Germinal center (tissue), 1 donor: Measurements from ENCODE around the gene SIGLEC14.
"Not testable (repeated sequence)": the region's sequence is repeated elsewhere in the genome, so short reads cannot be mapped to it uniquely, and the experiment has no call there.

Experiments used
- DNase-seq: peaks from one replicate; pipeline ENCODE4 v3.0.0; 2012; ENCODE audit warnings: mixed read lengths, low spot score

The SIGLEC14 gene

GRCh38 chr19:51668216-51668615 lies 21.6 kb upstream of the SIGLEC14 start:
- no peak for DNase-seq

GRCh38 chr19:51664997-51665396 lies 18.4 kb upstream of the SIGLEC14 start:
- DNase-seq: no peak

GRCh38 chr19:51664131-51664530 lies 17.5 kb upstream of the SIGLEC14 start:
- no peak for DNase-seq

DNA sequence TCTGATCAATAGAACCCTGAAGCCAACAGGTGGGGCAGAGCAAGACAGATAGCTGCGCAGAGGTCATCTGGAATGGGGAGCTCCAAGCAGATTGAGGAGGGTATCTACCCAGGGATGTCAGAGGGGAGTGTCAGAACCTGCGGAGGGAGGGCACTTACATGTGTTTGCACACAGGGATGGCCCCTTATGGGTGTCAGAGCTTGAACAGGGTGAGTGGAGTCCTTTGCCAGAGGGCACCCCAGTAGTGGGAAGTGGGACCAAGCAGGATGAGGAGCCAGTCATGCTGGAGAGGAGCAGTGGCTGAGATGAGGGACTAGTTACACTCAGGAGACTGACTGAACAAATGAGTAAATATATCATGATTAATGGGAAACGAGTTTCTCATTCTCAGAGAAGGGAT lies 17.0 kb upstream of the SIGLEC14 start:
- DNase-seq: no peak

DNA sequence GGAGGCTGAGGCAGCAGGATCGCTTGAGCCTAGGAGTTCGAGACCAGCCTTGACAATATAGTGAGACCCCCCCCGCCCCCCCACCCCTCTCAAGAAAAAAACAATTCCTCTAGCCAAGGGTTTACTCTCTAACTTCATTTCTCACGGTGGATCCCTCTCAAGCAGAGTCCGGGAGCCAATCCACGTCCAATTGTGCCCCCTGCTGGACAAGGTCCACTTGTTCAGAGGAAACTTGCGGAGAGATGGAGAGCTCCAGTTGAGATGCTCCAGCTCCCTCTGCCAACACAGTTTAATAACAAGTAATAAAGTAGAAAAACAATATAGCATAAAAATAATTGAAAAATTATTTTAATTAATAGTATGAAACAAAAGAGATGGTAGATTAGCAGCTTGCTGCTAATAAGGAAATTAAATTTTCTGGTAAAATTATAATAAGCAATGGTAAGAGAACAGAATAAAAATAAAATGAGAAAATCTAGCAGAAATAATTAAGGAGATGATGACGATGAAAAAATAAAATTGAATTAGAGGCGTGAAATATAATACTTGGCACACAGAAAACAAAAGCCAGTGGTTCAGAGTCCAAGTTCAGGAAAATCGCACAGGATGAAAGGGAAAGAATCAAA lies 14.5 kb upstream of the SIGLEC14 start:
- peak; percentile 59 for DNase-seq

- no peak for DNase-seq
Measured at GRCh38 chr19:51654783-51655182, 8.2 kb upstream of the SIGLEC14 start.

GRCh38 chr19:51653162-51653561 lies 6.5 kb upstream of the SIGLEC14 start:
- DNase-seq: no peak

GRCh38 chr19:51652266-51652665 lies 5.6 kb upstream of the SIGLEC14 start:
- DNase-seq: no peak

DNA sequence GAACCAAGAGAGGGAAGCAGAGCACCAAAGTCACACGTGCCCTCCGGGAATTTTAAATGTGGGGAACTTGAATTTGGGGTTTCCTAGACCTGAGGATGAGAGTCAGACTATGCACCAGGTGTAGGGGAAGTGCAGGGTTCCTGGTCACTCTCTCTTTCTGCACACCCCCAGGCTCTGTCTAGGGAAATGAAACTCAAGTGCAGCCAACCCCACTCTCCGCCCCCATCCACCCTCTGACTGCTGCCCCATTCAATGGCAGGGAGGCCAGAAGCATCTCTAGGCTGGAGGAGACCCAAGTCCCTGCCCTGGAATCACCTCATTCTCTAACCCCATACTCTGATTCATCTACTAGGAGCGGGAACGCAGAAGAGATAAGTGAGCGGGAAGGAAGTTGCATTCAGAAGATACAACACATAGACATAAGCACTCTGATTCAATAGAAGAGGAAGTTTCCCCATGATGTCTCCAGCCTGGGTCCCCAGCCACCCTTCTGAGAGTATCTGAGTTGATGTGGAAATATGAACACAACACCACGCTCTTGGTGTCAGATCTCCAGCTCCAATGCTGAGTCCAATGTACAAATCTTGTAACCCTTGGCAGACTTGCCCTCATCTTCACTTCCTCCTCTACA lies 4.7 kb upstream of the SIGLEC14 start:
- peak; percentile 60 for DNase-seq

- DNase-seq: no peak
Measured at GRCh38 chr19:51647318-51647717, 693 bp upstream of the SIGLEC14 start.

DNA sequence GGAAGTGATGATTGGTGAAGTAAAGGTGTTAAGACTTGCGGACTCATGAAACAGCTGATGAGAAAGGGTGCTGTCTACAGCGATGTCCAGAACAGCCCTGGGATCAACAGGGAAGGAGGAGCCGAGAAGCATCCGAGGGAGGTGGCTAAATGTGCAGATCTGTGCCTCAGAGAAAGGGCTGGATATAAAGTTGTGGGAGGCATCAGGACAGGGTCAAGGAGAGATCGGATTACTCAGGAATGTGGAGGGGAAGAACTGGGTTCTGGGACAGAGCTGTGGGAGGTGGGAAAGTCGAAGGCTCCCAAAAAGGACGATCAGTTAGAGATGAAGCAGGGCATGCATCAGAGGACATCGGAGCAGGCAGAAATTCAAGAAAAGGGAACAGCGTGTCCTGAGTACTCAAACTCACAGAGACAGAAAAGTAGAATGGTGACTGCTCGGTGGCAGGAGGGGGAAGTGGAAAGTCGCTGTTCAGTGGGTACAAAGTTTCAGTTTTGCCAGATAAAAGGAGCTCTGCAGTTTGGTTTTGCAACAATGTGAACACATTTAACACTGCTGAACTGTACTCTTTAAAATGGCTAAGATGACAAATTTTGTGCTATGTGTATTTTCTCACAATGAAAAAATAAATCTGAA lies 1.9 kb downstream of the SIGLEC14 start:
- DNase-seq: peak; percentile 9

- no peak for DNase-seq
Measured at GRCh38 chr19:51641648-51642047, 5.0 kb downstream of the SIGLEC14 start.

DNA sequence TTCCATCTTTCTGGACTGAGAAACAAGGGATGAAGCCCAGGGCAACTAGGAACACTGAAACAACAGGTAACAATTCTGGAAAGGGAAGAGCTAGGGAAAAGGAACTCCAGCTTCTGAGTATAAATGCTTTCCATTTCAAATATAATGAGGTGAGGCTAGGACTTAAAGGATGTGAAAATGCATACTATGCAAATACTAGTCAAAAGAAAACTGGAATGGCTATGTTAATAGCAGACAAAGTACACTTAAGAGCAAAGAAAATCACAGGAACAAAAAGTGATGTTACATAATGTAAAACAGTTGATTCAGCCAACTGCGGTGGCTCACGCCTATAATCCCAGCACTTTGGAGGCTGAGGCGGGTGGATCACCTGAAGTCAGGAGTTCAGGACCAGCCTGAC lies 6.2 kb downstream of the SIGLEC14 start:
- no peak for DNase-seq

DNA sequence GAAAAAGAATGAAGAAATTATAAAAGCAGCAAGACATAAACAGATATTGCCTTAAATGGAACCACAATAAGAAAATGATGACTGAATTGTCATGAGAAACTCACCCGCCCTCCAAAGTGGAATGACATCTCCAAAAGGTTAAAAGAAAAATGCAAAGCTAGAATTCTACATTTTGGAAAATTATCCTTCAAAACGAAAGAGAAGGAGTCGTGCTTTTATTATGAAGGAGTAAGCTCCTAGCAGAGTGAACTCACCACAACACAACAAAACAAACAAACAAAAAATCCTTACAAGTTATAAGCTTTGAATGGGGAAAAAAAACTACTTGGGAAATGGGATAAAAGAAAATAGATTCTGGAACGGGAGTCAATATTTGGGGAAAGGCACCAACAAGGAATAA lies 6.7 kb downstream of the SIGLEC14 start:
- DNase-seq: no peak

GRCh38 chr19:51637362-51637978 lies 9.2 kb downstream of the SIGLEC14 start:
- no peak for DNase-seq

DNA sequence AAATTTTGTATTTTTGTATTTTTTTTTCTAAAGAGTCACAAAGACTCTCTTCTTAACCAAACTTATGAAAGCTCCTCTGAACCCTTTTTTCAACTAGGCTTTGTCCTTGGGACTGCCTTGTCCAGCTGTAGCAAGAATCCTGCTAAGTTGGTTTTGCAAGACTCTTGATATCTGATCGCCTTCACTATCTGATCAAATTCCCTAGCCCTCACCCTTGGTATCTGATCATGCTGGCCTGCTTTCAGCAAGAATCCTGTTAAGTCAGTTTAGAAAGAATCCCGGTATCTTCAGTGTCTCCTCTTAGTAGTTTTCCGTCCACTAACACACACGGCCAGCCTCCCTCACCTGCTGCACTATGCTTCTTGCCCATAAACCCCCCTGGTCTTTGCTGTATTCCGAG lies 14.5 kb downstream of the SIGLEC14 start:
- DNase-seq: no peak

DNA sequence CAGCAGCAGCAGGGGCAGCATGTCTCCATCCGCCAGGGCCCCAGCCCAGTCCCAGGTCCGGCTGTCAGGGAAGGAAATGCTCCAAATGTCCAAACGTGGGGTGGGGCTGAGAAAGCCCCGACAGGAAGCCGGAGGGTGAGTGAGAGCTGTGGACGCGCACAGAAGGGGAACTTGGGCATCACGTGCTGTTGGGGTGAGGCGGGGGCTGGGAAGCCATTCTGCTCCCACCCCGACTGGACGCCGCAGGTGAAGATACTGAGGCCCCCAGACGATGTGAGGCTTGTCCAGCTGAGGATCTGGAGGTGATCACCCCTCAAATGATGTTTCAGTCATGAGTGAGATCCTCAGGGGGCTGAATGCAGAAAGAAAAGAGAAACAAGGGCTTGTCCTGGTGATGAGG lies 16.3 kb downstream of the SIGLEC14 start, which contains the start of gene SIGLEC5:
Gene SIGLEC5 (minus strand): TSS at position 87 of the 400 bp plus-strand sequence. CDS start 66 bp downstream, at position 21.
- DNase-seq: not testable (repeated sequence)

DNA sequence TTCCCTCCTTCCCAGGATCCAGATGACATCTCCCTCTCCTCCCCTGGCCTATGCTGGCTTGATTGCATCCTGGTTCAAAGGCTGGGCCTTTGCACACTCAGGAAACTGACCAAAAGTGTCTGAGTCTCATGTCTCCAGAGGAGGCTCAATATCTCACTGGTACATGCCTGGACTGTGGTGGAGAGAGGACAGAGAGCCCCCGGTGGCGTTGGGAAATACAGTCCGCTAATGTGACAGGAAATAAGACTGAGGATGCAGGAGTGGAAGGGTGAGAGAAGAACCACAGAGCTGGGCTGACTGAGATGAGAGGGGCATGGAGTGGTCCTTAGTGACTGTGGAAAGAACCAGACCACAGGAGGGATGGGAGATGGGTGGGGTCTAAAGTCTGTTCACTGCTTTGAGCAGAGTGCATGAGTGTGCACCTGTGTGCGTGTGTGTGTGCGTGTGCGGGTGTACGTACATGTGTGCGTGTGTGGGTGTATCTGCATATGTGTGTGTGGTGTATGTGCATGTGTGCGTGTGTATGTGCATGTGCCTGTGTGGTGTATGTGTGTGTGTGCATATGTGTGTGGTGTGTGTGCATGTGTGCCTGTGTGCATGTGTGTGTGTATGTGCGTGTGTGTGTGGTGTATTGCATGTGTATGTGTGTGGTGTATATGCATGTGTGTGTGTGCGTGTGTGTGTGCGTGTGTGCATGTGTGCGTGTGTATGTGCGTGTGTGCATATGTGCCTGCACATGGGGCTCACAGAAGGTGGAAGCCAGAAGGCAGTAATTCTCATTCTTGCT lies 18.3 kb downstream of the SIGLEC14 start:
- no peak for DNase-seq

GRCh38 chr19:51627491-51628138 lies 19.0 kb downstream of the SIGLEC14 start:
- DNase-seq: no peak

DNA sequence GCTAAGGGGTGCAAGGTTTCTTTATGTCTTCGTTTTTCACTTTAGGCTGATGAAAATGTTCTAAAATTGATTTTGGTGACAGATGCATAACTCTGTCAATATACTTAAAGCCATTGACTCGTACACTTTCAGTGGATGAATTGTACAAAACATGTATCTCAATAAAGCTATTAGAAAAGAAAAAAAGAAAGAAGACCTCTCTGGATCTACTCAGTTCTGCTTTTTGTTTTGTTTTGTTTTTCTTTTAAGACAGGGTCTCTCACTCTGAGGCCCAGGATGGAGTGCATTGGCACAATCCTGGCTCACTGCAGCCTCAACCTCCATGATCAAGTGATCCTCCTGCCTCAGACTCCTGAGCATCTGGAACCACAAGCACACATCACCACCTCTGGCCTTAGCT lies 19.9 kb downstream of the SIGLEC14 start:
- no peak for DNase-seq

GRCh38 chr19:51621178-51621577 lies 25.4 kb downstream of the SIGLEC14 start:
- DNase-seq: peak; percentile 14

DNA sequence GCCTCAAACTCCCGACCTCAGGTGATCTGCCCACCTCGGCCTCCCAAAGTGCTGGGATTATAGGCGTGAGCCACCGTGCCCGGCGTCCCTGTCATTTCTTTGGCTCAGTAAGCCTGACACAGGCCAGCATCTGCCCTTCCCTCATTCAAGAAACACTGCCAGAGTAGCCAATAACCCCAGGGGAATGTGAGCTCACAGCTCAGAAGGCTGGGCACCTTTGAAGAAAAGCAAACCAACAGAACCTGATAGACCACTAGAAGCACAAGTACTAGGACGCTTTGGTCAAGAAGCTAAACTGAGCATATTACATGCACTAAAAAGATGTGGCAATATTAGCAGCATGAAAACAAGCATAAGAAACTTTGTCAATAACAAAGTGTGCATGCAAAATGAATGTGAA lies 30.6 kb downstream of the SIGLEC14 start:
- DNase-seq: no peak
